Parathyroid adenoma (tissue), 2 donors: Measurements from ENCODE around the gene PCYOX1L.

ENCODE experiments used
- H2AFZ ChIP-seq: fragments of 300-600 bp; sonication (generic); one replicate; pipeline ENCODE4 v1.7.0; 2017; ENCODE audit warnings: antibody characterized with exemption, mild to moderate bottlenecking
- H3K27ac ChIP-seq: fragments of 300-600 bp; sonication (generic); one replicate; pipeline ENCODE4 v1.7.0; 2017
- H3K27me3 ChIP-seq: fragments of 300-600 bp; sonication (generic); one replicate; pipeline ENCODE4 v1.7.0; 2017; ENCODE audit warnings: low read length; ENCODE audit not compliant: control insufficient read depth, insufficient read depth
- H3K36me3 ChIP-seq: fragments of 300-600 bp; sonication (generic); one replicate; pipeline ENCODE4 v1.7.0; 2017; ENCODE audit warnings: low read length; ENCODE audit not compliant: control insufficient read depth, insufficient read depth
- H3K4me1 ChIP-seq: fragments of 300-600 bp; sonication (generic); one replicate; pipeline ENCODE4 v1.7.0; 2017; ENCODE audit warnings: control low read depth
- H3K4me2 ChIP-seq: fragments of 300-600 bp; sonication (generic); one replicate; pipeline ENCODE4 v1.7.0; 2017; ENCODE audit warnings: low read length
- H3K4me3 ChIP-seq: fragments of 300-600 bp; sonication (generic); one replicate; pipeline ENCODE4 v1.7.0; 2017; ENCODE audit warnings: low read depth, low read length
- H3K79me2 ChIP-seq: fragments of 300-600 bp; sonication (generic); one replicate; pipeline ENCODE4 v1.7.0; 2017; ENCODE audit warnings: control low read depth
- H3K9ac ChIP-seq: fragments of 300-600 bp; sonication (generic); one replicate; pipeline ENCODE4 v1.7.0; 2017; ENCODE audit warnings: mild to moderate bottlenecking
- H3K9me3 ChIP-seq: fragments of 300-600 bp; sonication (generic); one replicate; pipeline ENCODE4 v1.7.0; 2017; ENCODE audit warnings: low read length; ENCODE audit not compliant: control insufficient read depth
- TF ChIP-seq, protein P1 (sequence below): fragments of 300-600 bp; sonication (generic); IDR thresholded peaks from one replicate; pipeline ENCODE4 v1.7.0; 2017; ENCODE audit warnings: antibody characterized with exemption, mild to moderate bottlenecking
- donor health status: primary hyperparathyroidism.

PCYOX1L gene

DNA sequence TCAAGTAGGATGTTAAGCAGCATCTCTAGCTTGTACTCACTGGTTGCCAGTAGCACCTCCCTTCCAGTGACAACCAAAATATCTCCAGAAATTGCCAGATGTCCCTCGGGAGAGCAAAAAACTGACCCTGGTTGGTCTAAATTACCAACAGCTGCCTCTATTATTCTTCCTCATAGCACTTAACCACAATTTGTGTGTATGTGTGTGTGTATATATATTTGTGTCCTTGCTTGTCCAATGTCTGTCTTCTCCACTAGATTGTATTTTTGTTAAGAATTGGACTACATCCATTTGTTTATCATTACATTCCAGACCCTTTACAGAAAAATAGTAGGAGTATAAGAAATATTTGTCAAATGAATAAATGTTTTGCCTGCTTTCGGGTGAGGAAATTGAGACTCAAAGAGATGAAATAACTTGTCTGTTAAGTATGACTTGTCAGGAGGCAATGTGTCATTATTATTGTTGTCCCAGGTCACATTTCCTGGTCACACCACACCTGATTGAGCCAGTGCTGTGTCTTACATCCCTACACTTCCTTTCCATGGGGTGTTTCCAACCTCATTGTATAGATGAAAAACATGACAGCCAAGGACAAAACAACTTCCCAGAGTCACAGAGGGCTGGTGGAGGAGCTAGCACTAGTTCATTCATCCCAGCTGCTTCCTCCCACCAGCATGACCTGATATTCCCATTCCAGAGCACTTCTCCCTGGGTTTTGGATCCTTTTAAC is 24.0 kb upstream of the PCYOX1L start:
- Histone ChIP-seq H3K4me1 (no peaks in the 10 kb centered on the region), H3K9me3 (no peaks in the 10 kb centered on the region), H3K27me3 (no peaks in the 10 kb centered on the region), H2AFZ (no peak overlapping the region), H3K79me2 (no peaks in the 10 kb centered on the region), H3K9ac (no peak overlapping the region), H3K27ac (no peak overlapping the region), H3K4me3 (no peak overlapping the region), H3K36me3 (no peaks in the 10 kb centered on the region), H3K4me2 (no peak overlapping the region)
- TF ChIP-seq, protein P1, sequence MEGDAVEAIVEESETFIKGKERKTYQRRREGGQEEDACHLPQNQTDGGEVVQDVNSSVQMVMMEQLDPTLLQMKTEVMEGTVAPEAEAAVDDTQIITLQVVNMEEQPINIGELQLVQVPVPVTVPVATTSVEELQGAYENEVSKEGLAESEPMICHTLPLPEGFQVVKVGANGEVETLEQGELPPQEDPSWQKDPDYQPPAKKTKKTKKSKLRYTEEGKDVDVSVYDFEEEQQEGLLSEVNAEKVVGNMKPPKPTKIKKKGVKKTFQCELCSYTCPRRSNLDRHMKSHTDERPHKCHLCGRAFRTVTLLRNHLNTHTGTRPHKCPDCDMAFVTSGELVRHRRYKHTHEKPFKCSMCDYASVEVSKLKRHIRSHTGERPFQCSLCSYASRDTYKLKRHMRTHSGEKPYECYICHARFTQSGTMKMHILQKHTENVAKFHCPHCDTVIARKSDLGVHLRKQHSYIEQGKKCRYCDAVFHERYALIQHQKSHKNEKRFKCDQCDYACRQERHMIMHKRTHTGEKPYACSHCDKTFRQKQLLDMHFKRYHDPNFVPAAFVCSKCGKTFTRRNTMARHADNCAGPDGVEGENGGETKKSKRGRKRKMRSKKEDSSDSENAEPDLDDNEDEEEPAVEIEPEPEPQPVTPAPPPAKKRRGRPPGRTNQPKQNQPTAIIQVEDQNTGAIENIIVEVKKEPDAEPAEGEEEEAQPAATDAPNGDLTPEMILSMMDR, result no peak

DNA sequence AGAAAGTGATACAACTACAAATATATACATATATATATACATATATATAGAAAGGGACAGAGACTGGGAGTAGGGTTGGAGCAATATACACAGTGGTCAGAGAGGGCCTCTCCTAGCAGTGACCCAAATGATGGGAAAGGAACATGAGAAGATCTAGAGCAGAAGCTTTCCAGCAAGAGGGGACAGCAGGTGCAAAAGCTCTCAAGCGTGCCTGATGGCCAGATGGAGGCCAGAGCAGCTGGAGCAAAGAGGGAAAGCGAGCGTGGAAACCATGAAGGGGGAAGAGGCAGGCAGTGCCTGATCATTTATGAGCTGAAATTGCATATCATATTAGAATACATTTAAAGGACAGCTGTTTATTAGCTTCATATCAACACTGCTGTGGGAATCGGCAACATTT is 20.1 kb upstream of the PCYOX1L start:
- H3K4me1 ChIP-seq, result no peaks in the 10 kb centered on the region

DNA sequence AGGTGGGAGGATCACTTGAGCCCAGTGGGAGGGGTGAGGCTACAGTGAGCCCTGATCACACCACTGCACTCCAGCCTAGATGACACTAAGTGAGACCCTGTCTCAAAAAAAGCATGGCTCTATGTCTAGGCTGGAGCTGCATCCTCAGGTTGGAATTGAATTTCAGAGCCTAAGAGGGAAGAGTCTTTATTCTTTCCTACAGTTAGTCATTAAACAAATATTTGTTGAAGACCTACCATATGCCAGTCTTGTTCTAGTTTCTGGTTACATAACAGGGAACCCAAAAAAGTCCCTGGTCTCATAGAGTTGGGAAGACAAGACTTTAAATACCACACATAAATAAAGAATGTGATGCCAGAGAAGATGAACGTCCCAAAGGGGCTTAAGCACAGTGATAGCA is 19.5 kb upstream of the PCYOX1L start:
- Histone ChIP-seq H3K4me3 (no peak overlapping the region), H3K9ac (no peak overlapping the region), H3K4me2 (no peak overlapping the region), H3K79me2 (no peaks in the 10 kb centered on the region), H2AFZ (no peak overlapping the region), H3K4me1 (no peaks in the 10 kb centered on the region), H3K27me3 (no peaks in the 10 kb centered on the region), H3K27ac (no peak overlapping the region), H3K9me3 (no peaks in the 10 kb centered on the region), H3K36me3 (no peaks in the 10 kb centered on the region)
- TF ChIP-seq, protein P1, result no peak

More for the DNA sequence above, 20.1 kb upstream of the PCYOX1L start:
- H2AFZ ChIP-seq, result no peak overlapping the region
- H3K79me2 ChIP-seq, result no peaks in the 10 kb centered on the region
- no peak overlapping the region for H3K4me3 ChIP-seq
- no peaks in the 10 kb centered on the region for H3K27me3 ChIP-seq
- no peaks in the 10 kb centered on the region for H3K36me3 ChIP-seq
- H3K9ac ChIP-seq, result no peak overlapping the region
- TF ChIP-seq, protein P1, result no peak
- H3K4me2 ChIP-seq, result no peak overlapping the region
- no peaks in the 10 kb centered on the region for H3K9me3 ChIP-seq
- H3K27ac ChIP-seq, result no peak overlapping the region

DNA sequence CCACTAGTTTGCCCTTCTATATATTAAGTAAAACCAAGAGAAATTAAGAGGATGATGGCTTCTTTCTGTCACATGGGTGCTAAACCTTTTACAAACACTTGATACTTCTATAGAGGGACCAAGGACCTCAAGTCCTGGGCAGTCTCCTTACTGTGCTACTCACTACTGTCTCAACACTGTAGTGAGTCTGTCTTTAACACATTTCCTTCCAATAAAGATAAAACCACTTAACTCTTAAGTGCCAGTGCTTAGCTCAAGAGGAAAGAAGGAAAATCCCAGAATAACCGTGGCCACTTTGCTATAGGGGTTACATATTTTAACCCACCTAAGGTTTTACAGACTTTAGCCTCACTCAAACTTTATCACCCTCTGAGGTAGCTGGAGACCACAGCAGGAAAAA is 16.9 kb upstream of the PCYOX1L start:
- H3K9me3 ChIP-seq, result no peaks in the 10 kb centered on the region
- no peaks in the 10 kb centered on the region for H3K27me3 ChIP-seq
- no peak overlapping the region for H3K4me2 ChIP-seq
- no peaks in the 10 kb centered on the region for H3K4me1 ChIP-seq
- H3K4me3 ChIP-seq, result no peak overlapping the region
- H3K79me2 ChIP-seq, result peaks cover 3% of the 10 kb centered on the region
- H2AFZ ChIP-seq, result no peak overlapping the region
- H3K9ac ChIP-seq, result no peak overlapping the region
- H3K36me3 ChIP-seq, result no peaks in the 10 kb centered on the region
- no peak overlapping the region for H3K27ac ChIP-seq
- TF ChIP-seq, protein P1, result no peak

DNA sequence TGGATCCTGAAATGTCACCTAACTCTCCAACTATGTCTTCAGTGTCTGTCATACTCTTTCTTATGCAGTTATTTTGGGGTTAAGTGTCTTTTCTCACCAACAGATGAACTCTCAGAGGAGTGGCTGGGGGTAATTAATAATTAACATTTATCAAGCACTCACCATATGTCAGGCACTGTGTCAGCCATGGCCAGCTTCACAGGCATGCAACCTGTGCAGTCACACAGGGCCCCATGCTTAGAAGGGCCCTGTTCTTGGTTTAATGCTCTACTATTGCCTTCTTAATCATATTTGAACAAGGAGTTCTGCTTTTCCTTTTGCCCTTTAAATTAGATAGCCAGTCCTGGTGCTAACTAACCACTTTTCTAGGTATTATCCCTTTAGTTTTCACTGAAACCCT is 16.0 kb upstream of the PCYOX1L start:
- H3K4me2 ChIP-seq, result no peak overlapping the region
- H3K27me3 ChIP-seq, result no peaks in the 10 kb centered on the region
- no peak overlapping the region for H3K4me3 ChIP-seq
- no peak overlapping the region for H3K27ac ChIP-seq
- no peak overlapping the region for H2AFZ ChIP-seq
- H3K4me1 ChIP-seq, result peaks cover 4% of the 10 kb centered on the region
- H3K9me3 ChIP-seq, result no peaks in the 10 kb centered on the region
- peaks cover 6% of the 10 kb centered on the region for H3K79me2 ChIP-seq
- no peaks in the 10 kb centered on the region for H3K36me3 ChIP-seq
- no peak overlapping the region for H3K9ac ChIP-seq
- TF ChIP-seq, protein P1, result no peak
